Renal cortical epithelial cell (primary cell): ENCODE data around the gene LETM1. TPM values are rescaled to one million over a fixed set of nuclear protein-coding genes. Genes with fewer than 3 reads are reported as not detected.

Experiments used
- DNase-seq: peaks from one replicate; pipeline ENCODE4 v3.0.0-alpha.2; 2011; ENCODE audit warnings: low read depth
- total RNA-seq: library from RNA; depleted of rRNA; stranded (reverse); fragments of >200 nt; gene quantifications from 2 replicates; pipeline ENCODE4 v1.2.3, GENCODE V29; 2014

Gene LETM1
- total RNA-seq, 1 donor from 2014 or later = 102 TPM

GRCh38 chr4:1825326-1825725 lies 30.6 kb downstream of the LETM1 start:
- DNase-seq = no peak

DNA sequence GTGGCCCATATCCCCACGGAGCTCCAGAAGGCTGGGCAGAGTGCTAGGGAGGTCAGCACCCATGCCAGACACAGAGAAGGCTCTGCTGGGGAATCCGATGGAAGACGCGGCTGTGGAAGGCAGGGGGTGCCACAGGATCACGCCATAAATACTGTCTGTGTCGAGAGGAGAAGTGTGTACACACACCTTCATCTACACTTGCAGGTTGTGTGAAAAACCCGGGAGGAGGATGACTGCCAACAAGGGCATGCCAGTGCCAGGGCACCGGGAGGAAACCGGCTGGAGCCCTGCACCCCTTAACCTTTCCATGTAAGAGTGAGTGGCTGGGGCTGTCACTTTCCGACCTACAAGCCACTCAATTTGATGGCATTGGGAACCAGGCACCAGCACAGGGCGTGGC lies 31.2 kb downstream of the LETM1 start:
- no peak for DNase-seq

DNA sequence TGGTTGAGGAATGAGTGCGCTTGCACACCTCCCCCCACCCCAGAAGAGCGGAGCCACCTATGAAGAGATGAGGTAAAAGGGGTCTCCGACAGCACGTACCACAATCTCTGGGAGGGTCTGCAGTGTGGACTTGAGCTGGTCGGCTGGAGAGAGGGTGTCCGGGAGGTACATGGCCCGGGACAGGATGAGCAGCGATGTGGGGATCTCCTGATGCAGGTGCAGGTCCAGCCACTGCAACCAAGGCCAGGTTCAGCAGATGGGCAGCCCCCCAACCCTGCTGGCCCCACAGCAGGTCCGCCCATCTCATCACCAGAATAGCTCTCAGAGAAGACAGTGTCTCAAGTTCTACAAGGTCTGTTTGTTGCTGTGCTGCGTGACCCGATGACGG lies 32.4 kb downstream of the LETM1 start:
- DNase-seq = no peak

DNA sequence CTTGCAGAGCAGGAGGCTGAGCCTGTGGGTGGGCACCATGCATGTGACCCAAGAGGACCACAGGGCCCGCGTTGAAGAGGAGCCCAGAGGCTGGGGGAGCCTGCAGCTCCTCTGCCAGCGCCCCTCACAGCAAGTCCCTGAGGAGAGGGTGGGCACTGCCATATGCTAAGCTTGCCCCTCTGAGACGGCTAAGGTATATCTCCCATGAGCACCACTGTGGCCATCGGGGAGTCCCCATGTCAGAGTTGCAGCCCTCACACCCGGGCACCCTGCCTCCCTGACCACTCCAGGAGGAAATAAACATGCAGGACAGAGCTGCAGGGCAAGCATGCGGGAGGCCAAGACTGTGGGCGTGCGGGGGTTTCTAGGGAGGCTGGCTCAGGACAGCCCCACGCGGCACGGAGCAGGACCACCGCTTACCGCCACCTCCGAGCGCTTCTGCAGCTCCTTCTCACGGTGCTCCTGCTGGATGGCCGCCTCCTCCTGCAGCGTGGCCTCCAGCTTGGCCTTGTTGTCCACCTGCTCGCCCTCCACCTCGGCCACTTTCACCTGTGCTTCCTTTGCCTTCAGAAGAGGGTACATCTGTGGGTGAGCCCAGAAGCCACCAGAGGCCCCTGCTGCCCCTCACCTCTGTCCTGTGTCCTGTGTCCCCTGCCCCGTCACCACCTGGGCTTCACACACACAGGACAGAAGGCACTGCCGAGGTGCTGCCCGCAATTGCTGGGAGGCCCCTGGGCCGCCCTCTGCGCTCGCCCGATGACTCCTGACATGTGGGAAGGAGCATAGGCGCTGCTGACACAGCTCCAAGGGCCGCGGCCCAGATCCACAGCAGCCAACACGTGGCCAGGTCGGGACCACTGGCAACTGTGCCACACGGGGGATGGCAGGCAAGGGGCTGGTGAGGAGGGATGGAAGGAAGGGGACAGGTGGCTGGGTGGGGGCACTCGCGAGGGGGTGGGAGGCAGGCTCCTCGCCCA lies 33.1 kb downstream of the LETM1 start:
- DNase-seq = no peak

DNA sequence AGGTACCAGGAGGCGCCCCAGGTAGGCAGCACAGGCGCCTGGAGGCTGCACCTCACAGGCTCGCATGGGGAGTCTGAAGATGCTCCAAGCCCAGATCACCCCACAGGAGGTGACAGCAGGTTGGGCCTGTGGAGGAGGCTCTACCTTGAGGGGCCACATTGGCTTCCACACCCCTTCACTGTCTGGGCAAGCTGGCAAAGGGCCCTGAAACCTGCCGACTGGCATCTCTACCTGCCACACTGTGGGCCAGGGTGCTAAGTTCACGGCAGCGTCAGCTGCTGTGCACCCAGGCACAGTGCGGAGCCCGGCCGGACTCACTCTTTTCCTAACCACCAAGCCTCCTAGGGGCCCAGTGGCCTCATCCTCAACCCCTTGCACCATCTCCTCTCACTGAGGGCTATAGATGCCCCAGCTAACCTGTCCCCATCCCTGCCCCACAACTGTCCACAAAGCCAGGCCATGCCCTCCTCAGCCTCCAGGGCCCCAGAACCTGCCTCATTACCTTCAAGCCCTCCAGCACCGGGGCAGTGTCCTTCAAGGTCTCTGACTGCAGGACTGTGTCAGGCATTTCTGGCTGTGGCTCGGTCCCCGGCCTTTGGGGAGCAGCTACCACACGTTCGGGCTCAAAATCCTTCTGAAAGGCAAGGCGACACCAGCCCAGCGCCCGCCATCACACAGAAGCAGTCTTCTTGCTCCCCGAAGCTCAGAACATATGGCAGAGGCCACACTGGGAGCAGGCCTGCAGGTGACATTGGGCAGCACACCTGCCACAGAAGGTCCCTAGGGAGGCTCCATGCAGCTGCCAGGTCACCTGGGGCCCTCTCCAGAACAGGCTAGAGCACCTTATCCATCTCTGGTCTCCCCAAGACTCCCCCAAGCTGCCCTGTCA lies 34.0 kb downstream of the LETM1 start:
- no peak for DNase-seq

- DNase-seq = no peak
These were observed 36.1 kb downstream of the LETM1 start for GRCh38 chr4:1819816-1820215.

- no peak for DNase-seq
These were observed 36.7 kb downstream of the LETM1 start for GRCh38 chr4:1819284-1819683.

DNA sequence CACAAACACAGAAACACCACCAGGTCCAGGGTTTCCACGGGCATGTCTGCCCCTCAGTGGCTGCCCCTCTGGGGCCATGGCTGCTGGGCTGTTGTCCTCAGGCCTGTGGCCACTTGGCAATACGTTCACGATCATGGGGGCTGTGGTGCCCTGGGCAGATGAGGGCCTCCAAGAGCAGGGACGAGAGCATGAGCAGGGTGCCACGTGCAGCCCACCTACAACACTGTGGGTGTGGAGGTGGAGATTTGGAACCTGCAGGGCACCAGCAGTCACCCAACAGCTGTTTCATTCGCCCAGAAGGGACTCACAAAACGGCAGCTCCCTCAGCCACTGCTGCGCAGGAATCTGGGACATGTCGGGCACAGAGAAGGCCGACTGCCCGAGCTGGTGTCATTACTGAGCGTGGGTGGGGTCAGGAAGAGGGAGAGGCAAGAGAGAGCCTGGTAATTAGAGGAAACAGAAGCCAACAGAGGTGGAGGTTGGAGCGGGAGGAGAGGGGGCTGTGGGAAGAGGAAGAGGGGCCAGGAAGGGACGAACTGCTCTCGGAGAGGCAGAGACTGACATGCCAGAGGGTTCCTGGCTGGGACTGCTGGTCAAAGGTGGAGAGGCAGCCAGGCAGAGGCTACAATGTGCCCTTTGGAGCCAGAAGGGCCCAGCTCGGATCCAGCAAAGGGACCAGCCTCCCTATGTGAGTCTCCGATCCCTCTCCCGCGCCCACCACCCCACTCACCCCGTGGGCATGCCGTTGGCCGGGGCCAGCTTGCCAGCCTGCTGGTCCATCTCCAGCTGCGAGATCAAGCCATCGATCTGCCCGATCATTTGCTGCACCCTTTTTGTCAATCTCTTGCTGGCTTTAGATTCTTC lies 39.7 kb downstream of the LETM1 start:
- no peak for DNase-seq

DNA sequence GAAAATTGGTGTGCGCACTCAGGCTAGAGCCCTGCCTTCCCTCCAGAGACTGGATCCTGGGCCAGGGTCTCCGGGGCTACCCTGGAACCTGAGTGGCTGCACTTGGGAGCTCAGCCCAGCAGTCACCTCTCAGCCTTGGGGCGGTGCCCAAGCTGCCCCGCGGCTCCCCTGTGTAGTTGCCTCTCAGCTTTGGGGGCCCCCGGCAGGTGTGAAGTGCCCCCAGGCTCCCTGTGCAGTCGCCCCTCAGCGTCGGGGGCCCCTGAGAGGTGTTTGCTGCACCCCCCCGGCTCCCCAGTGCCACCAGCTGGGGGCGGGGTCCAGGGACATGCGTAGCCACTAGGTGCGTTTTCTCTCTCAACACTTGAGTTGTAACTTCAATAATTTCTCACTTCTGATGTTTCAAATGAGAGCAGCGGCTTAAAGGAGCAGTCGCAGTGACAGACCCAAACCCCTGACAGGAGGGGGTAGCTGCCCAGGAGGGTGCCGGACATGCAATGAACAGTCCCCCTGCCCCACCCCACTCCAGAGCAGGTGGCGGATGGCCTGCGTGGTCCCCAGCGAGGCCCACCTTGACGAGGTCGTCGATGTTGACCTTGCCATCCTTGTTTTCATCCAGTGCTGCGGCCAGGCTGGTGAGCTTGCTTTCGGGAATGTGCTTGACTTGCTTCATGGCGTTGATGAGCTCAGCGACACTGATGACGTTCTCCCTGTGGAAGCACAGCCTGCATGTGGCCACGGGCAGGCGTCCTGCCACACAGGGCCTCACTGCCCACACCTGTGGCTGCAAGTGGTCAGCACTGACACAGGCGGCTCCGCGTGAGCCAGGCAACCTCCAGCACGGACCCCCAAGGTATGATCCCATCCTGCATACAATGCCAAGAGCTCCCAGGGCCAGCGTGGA lies 40.6 kb downstream of the LETM1 start:
- no peak for DNase-seq

GRCh38 chr4:1814453-1814852 lies 41.5 kb downstream of the LETM1 start:
- DNase-seq = no peak

DNA sequence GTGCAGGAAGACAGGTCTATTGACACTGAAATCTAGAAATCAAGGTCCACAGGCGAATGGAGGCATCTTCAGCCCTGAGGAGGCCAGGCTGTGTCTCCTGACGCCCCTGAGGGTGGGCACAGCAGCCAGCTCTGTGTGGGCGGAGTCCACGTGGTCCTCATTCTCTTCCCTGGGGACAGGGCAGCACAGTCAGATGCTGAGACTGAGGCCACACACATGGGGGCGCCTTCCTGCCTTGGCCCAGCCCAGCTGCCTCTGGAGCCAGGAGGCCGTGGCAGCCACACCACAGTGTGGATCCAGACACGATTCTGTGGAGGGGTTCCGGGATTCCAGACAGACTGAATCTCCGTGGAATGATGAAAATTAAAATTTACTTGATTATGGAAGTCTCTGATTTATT lies 42.0 kb downstream of the LETM1 start:
- DNase-seq = no peak

DNA sequence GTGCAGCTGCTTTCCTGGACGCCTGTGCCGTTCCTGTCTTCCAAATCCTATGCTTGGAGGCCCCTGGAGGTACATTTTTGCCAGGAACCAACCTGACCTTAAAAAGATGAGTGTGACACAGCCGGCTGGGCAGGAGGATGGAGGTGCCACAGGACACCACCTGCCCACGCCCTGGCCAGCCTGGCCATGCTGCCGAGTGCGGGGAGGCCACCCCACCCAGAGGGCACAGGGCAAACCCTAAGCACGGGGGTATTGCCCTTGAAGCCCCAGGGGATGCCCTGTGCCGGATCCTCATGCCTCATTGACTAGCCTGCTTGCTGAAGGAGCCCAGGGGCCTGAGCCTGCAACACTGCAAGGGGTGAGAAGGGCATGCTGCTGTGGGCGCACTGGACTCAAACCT lies 42.7 kb downstream of the LETM1 start:
- DNase-seq = no peak

GRCh38 chr4:1812720-1813119 lies 43.2 kb downstream of the LETM1 start:
- DNase-seq = no peak

DNA sequence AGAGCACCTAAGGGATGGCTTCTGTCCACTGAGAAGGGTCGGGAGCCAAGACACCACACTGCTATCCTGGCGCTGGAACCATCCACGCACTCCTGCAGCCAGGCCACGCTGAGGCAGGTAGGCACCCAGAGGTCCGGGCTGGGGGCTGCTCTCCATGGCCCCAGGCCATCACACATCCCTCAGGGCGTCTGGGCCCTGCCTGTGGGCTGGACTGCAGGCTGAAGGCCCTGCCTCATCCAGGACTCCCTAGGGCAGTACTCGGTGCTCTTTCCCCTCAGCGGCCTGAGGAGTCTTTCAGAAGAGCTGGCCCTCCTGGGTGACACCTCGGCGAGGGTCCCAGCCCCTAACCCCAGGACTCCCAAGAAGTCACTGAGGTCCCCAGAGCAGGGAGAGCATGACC lies 45.2 kb downstream of the LETM1 start:
- DNase-seq = no peak

- peak; percentile 21 for DNase-seq
These were observed 46.0 kb downstream of the LETM1 start for GRCh38 chr4:1809754-1810502.

DNA sequence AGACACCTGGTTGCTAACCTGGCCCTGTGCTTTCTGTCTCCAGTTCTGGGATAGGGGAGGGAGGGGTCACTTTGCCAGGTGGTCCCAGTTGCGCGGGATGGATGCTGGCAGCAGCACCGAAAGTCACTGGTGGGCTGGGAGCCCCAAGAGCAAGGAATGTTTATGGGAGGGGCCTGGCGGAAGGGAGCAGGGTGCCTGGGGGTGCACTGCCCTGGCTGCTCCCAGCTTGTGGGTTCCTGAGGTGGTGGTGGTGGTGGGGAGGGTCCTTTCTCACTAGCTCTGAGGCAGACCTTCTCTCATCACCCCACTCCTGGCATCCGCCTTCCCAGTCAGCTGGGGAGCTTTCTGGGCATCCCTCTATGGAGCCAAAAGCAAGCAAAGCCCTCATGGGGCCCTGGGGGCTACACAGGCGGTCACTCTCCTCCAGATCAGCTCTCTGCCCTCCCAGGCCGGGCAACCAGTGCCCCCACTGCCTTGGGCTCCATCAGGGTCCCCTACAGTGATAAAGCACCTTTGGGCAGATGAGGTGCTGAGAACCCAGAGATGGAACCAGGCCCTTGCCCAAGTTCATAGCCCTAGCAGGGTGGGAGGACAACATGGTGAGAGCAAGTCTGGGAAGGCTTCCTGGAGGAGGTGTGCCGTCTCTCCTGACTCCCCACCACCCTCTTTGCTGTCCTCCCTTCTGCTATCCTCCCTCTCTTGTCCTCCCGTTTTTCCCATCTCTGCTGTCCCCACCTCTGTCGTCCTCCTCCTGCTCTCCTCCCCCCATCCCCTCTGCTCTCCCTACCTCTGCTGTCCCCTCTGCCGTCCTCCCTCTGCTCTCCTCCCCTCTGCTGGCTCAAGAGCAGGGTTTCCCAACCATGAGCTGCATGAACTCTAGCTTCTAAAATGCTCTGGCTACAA lies 46.9 kb downstream of the LETM1 start:
- DNase-seq = no peak

GRCh38 chr4:1808396-1808795 lies 47.6 kb downstream of the LETM1 start:
- no peak for DNase-seq

DNA sequence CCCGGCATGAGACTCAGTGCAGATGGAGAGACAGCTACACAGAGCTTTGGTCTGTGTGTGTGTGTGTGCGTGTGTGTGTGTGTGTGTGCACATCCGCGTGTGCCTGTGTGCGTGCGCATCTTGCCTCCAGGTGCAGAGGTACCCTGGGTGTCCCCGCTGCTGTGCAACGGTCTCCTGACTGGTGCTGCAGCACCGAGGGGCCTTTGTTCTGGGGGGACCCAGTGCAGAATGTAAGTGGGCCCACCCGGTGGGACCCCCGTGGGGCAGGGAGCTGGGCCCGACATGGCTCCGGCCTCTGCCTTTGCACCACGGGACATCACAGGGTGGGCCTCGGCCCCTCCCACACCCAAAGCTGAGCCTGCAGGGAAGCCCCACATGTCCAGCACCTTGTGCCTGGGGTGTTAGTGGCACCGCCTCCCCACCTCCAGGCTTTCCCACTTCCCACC lies 48.6 kb downstream of the LETM1 start:
- DNase-seq = no peak
